NT2/D1 (cell line): ENCODE data around the gene PPFIBP1.

Experiments
- SUZ12 ChIP-seq: IDR thresholded peaks from 2 replicates; pipeline ENCODE4 v1.6.1; 2011; ENCODE audit not compliant: insufficient read length, insufficient read depth; ENCODE audit errors: extremely low read depth
- YY1 ChIP-seq: IDR thresholded peaks from 2 replicates; pipeline ENCODE4 v1.6.1; 2011; ENCODE audit not compliant: insufficient read length, insufficient read depth
- ZNF274 ChIP-seq: IDR thresholded peaks from 2 replicates; pipeline ENCODE4 v1.6.1; 2011; ENCODE audit warnings: mild to moderate bottlenecking, low read depth, low read length

- TF ChIP-seq ZNF274 (no peak), SUZ12 (no peak), YY1 (no peak)
These were observed 42.2 kb downstream of the PPFIBP1 start for GRCh38 chr12:27566159-27566558.
